ENCODE data around the gene MT1M.

DNA sequence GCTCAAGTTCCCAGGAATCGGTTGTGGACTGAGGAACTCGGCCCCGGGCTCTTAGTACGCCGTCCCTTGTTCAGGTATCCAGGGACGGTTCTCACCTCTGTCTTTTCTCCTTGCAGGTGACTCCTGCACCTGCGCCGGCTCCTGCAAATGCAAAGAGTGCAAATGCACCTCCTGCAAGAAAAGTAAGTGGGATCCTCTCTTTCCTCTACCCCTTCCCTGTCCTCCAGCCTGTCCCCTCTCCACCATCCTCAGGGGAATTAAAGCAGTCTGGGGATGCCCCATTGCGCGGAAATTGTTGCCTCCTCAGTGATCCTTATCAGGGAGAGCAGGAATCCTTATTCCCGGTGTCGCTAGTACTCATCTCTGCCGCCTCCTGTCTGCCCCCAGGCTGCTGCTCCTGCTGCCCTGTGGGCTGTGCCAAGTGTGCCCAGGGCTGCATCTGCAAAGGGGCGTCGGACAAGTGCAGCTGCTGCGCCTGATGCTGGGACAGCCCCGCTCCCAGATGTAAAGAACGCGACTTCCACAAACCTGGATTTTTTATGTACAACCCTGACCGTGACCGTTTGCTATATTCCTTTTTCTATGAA is 23.5 kb upstream of the MT1M start:
- TF ChIP-seq, protein P1, sequence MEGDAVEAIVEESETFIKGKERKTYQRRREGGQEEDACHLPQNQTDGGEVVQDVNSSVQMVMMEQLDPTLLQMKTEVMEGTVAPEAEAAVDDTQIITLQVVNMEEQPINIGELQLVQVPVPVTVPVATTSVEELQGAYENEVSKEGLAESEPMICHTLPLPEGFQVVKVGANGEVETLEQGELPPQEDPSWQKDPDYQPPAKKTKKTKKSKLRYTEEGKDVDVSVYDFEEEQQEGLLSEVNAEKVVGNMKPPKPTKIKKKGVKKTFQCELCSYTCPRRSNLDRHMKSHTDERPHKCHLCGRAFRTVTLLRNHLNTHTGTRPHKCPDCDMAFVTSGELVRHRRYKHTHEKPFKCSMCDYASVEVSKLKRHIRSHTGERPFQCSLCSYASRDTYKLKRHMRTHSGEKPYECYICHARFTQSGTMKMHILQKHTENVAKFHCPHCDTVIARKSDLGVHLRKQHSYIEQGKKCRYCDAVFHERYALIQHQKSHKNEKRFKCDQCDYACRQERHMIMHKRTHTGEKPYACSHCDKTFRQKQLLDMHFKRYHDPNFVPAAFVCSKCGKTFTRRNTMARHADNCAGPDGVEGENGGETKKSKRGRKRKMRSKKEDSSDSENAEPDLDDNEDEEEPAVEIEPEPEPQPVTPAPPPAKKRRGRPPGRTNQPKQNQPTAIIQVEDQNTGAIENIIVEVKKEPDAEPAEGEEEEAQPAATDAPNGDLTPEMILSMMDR (conservative IDR thresholded peaks at IDR 0.05 in 1 of 2, IDR thresholded peaks at IDR 0.05 in 1 of 2; ENCODE audit: low read depth in 1 of 2, low read length in 2 of 2): no peak
- no peak for TF ChIP-seq EZH2 (IDR thresholded peaks at IDR 0.05; ENCODE audit: low read length, missing control alignments)
